RWPE1 (cell line): ENCODE measurements around the gene CKAP5.

Experiments used
- CTCF ChIA-PET: fragments of 350-600 bp; sonication (Branson Sonifier 250); formaldehyde crosslinking; extraction: SDS; loops from one replicate; lab custom pipeline; 2021; lab: Yijun Ruan, JAX
- POLR2A ChIA-PET: fragments of 400-600 bp; formaldehyde crosslinking; extraction: SDS; loops from one replicate; lab custom pipeline; 2020; ENCODE audit warnings: antibody characterized with exemption; ENCODE audit not compliant: low non-redundant PET; lab: Yijun Ruan, JAX
- DNase-seq: peaks from one replicate; pipeline ENCODE4 v3.0.0; 2012; ENCODE audit warnings: low spot score
- H3K27ac ChIP-seq: fragments of 450-650 bp; 2 replicates; pipeline ENCODE4 v1.5.1; 2017
- TF ChIP-seq, protein P1 (sequence below): fragments of 450-650 bp; conservative IDR thresholded peaks from 2 replicates; pipeline ENCODE4 v1.5.1; 2017; ENCODE audit warnings: low read depth, mild to moderate bottlenecking

CKAP5 gene

DNA sequence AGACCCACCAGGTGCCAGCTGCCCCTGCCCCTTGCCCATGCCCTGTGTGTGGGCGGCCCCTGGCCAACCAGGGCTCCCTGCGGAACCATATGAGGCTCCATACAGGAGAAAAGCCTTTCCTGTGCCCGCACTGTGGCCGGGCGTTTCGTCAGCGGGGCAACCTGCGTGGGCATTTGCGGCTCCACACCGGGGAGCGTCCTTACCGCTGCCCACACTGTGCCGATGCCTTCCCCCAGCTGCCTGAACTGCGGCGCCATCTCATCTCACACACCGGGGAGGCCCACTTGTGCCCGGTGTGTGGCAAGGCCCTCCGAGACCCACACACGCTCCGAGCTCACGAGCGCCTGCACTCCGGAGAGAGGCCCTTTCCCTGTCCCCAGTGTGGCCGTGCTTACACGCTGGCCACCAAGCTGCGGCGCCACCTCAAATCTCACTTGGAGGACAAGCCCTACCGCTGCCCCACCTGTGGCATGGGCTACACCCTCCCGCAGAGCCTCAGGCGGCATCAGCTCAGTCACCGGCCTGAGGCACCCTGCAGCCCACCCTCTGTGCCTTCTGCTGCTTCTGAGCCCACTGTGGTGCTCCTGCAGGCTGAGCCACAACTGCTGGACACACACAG lies 140.9 kb downstream of the CKAP5 start:
- POLR2A ChIA-PET: no interaction called here
- peak overlapping the region; percentile 13; the same call in 1 of the 2 replicates for H3K27ac ChIP-seq
- CTCF ChIA-PET: no interaction called here
- no peak for DNase-seq
- TF ChIP-seq, protein P1, sequence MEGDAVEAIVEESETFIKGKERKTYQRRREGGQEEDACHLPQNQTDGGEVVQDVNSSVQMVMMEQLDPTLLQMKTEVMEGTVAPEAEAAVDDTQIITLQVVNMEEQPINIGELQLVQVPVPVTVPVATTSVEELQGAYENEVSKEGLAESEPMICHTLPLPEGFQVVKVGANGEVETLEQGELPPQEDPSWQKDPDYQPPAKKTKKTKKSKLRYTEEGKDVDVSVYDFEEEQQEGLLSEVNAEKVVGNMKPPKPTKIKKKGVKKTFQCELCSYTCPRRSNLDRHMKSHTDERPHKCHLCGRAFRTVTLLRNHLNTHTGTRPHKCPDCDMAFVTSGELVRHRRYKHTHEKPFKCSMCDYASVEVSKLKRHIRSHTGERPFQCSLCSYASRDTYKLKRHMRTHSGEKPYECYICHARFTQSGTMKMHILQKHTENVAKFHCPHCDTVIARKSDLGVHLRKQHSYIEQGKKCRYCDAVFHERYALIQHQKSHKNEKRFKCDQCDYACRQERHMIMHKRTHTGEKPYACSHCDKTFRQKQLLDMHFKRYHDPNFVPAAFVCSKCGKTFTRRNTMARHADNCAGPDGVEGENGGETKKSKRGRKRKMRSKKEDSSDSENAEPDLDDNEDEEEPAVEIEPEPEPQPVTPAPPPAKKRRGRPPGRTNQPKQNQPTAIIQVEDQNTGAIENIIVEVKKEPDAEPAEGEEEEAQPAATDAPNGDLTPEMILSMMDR: no peak

DNA sequence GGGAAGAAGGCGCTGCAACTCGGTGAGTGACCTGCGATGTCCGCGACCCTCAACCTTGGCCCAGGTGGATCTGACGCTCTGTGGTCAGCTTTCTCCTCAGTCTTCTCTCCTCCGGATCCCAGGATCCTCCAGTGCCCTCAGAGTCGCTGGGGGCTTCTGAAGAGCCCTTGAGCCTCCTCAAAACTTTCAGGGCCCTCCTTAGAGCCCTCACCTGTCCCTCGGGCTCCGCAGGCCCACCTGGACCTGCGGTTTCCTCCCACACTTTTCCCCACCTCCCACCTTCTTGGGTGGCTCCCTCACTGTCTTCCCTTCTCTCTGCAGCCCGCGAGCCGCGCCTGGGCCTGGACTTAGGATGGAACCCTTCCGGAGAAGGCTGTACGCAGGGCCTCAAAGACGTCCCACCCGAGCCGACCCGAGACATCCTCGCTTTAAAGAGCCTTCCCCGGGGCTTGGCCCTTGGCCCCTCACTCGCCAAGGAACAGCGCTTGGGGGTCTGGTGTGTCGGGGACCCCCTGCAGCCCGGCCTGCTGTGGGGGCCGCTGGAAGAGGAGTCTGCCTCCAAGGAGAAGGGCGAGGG lies 144.9 kb downstream of the CKAP5 start:
- CTCF ChIA-PET: interaction anchor here (0.6 kb wide), 1 partner anchor 10 kb away, joined by 4 read pairs; no protein-coding TSS in a partner anchor
- POLR2A ChIA-PET: interaction anchor here (0.7 to 4.1 kb wide), 4 partner anchors 14 to 59 kb away, joined by 4 to 28 read pairs (median 8); no protein-coding TSS in a partner anchor

DNA sequence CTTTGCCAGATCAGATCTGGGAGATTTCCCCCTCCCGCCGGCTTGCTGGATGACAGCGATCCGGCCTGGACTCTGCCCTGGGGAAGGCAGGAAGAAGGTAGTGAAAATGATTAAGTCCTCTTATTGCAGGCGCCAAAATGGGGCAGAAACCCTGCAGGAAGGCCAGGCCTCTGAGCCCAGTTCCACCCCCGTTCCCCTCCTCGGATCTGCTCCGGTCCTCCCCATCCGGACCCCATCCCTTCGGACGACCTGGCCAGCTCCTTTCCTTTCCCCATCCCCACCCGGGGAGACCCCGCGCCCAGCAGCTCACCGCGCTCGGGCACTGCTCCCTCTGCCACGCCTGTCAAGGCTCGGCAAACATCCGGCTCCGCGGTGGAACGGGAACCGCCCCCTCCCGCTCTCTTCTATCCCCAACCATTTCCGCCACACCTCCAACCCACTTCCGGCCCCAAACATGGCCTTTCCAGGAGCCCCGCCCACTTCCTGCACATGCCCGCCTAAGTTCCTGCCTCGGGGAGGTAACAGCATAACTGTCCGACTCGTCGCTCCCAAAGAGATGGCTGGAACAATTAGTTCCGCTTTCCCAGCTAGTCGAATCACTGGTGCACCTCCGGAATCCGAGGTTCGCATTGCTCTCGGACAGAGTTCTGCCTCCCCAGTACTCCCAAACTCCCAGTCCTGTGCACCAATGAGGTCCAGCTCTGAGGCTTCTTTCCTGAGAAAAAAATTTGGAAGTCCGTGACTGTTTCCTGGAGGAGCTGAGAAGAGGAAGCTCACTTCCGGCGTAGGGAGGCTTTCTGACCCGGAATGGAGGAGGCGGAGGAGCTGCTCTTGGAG lies 145.6 kb downstream of the CKAP5 start, which contains the start of the genes ARHGAP1 and ZNF408:
TSS of gene ARHGAP1 (minus strand) at position 379 of the 837 bp plus-strand sequence. CDS start 4,512 bp downstream, outside the sequence.
TSS of gene ZNF408 (plus strand) at position 791 of the 837 bp plus-strand sequence. CDS start at position 808, 17 bp downstream.
- POLR2A ChIA-PET: interaction anchor here (1.4 to 4.1 kb wide), 3 partner anchors 13 to 26 kb away, joined by 6 to 28 read pairs (median 10); no protein-coding TSS in a partner anchor
- peak within 1 kb of the TSS; percentile 89 for H3K27ac ChIP-seq
- TF ChIP-seq, protein P1: no peak
- CTCF ChIA-PET: interaction anchor here (0.6 kb wide), 1 partner anchor 9 kb away, joined by 4 read pairs; no protein-coding TSS in a partner anchor
- DNase-seq: peak; percentile 93

More for the DNA sequence above, 144.9 kb downstream of the CKAP5 start:
- no peak for DNase-seq
- TF ChIP-seq, protein P1: no peak
- H3K27ac ChIP-seq: peak overlapping the region; percentile 89

DNA sequence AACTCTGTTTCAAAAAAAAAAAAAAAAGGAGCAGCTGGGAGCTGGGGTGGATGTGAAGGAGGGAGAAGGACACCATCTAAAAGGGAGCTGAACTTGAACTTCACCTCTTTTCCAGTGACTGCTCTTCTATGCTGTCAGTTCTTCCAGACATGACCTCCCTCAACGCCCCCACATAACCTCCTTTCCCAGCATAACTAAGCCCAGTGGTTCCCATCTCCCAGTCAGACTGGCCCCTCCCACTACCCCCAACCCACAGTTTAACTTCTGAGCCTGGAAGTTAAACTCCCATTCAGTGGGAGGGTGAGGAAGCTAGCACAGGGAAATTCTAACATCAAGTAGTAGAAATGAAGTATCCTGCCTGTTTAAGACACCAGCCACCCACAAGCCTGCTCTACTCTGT lies 147.5 kb downstream of the CKAP5 start:
- no peak overlapping the region; the same call in 1 of the 2 replicates for H3K27ac ChIP-seq
- TF ChIP-seq, protein P1: no peak
- CTCF ChIA-PET: no interaction called here
- DNase-seq: no peak
- POLR2A ChIA-PET: interaction anchor here (0.6 to 4.1 kb wide), 3 partner anchors 10 to 516 kb away, joined by 3 to 28 read pairs (median 3); no protein-coding TSS in a partner anchor

DNA sequence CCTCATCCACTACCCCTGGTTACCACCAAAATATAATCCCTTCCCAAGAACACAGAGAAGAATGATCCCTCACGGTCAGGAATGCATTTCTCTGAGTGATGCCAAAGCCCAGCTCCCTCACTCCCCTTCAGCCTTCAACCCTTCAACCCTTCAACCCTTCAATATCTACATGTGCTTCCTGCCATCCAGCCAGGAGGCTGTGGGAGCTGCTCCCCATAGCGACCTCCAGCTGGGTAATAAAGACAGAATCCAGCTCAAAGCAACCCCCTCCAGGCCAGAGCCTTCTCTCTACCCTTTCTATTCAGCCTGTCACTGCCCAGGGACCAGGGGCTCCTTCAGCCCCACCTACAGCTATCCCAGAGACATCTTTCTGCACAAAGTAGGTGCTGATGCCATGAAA lies 148.4 kb downstream of the CKAP5 start:
- ChIA-PET CTCF (no interaction called here), POLR2A (interaction anchor here (0.5 to 1.0 kb wide), 4 partner anchors 11 to 515 kb away, joined by 3 to 6 read pairs (median 4); no protein-coding TSS in a partner anchor)
- peak overlapping the region; percentile 54 for H3K27ac ChIP-seq
- TF ChIP-seq, protein P1: no peak
- DNase-seq: no peak
